WERI-Rb-1 (cell line): ENCODE data around the gene EFCAB12.

ENCODE experiments used
- DNase-seq: peaks from one replicate; pipeline ENCODE4 v3.0.0-alpha.2; 2020
- H3K27ac ChIP-seq: fragments of 250-450 bp; sonication (Bioruptor Pico); 2 replicates; pipeline ENCODE4 v1.5.1; 2020; ENCODE audit warnings: mild to moderate bottlenecking, moderate library complexity
- H3K27me3 ChIP-seq: fragments of 250-450 bp; sonication (Bioruptor Pico); 2 replicates; pipeline ENCODE4 v1.5.1; 2021; ENCODE audit warnings: mild to moderate bottlenecking, low read depth, moderate library complexity; ENCODE audit not compliant: insufficient read depth, severe bottlenecking
- H3K36me3 ChIP-seq: fragments of 250-450 bp; sonication (Bioruptor Pico); 2 replicates; pipeline ENCODE4 v1.5.1; 2020; ENCODE audit warnings: mild to moderate bottlenecking, moderate library complexity
- H3K4me3 ChIP-seq: 2 replicates; pipeline ENCODE4 v1.5.1; 2011; ENCODE audit warnings: low read depth, mild to moderate bottlenecking, control low read depth, low read length
- H3K9me3 ChIP-seq: fragments of 250-450 bp; sonication (Bioruptor Pico); 2 replicates; pipeline ENCODE4 v1.5.1; 2021; ENCODE audit warnings: mild to moderate bottlenecking, moderate library complexity; ENCODE audit not compliant: severe bottlenecking
- TF ChIP-seq, protein P1 (sequence below): IDR thresholded peaks from 2 replicates; pipeline ENCODE4 v1.5.1; 2011; ENCODE audit warnings: low read depth, mild to moderate bottlenecking, control low read depth, inconsistent platforms, low read length

EFCAB12 gene

DNA sequence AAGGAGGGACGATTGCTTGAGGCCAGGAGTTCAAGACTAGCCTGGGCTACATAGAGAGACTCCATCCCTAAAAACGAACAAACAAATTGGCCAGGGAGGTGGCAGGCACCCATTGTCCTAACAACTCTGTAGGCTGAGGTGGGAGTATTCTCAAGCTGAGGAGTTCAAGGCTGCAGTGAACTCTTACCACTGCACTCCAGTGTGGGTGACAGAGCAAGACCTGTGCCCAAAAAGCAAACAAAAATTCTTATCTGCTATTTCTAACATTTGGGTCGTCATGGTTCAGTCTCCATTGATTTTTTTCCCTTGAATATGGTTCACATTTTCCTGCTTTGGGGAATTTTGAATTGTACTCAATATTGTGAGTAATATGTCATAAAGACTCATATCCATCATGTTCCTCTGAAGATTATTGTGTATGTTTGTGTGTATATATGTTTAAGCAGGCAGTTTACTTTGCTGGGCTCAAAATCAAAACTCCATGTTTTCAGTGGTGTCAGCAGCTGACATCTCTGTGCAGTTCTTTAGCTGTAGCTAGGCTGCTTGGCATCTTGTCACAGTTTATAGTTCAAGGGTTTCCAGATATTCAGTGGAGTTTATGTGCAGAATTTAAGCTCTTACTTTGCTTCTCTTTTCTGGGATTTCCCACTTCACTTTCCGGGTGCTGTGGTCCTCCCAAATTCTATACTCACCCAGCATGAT is 44.8 kb upstream of the EFCAB12 start:
- Histone ChIP-seq H3K36me3 (peaks cover 19% of the 10 kb centered on the region), H3K9me3 (no peaks in the 10 kb centered on the region), H3K27me3 (no peaks in the 10 kb centered on the region), H3K4me3 (no peak overlapping the region), H3K27ac (no peak overlapping the region)
- TF ChIP-seq, protein P1, sequence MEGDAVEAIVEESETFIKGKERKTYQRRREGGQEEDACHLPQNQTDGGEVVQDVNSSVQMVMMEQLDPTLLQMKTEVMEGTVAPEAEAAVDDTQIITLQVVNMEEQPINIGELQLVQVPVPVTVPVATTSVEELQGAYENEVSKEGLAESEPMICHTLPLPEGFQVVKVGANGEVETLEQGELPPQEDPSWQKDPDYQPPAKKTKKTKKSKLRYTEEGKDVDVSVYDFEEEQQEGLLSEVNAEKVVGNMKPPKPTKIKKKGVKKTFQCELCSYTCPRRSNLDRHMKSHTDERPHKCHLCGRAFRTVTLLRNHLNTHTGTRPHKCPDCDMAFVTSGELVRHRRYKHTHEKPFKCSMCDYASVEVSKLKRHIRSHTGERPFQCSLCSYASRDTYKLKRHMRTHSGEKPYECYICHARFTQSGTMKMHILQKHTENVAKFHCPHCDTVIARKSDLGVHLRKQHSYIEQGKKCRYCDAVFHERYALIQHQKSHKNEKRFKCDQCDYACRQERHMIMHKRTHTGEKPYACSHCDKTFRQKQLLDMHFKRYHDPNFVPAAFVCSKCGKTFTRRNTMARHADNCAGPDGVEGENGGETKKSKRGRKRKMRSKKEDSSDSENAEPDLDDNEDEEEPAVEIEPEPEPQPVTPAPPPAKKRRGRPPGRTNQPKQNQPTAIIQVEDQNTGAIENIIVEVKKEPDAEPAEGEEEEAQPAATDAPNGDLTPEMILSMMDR, result no peak
- no peak for DNase-seq

DNA sequence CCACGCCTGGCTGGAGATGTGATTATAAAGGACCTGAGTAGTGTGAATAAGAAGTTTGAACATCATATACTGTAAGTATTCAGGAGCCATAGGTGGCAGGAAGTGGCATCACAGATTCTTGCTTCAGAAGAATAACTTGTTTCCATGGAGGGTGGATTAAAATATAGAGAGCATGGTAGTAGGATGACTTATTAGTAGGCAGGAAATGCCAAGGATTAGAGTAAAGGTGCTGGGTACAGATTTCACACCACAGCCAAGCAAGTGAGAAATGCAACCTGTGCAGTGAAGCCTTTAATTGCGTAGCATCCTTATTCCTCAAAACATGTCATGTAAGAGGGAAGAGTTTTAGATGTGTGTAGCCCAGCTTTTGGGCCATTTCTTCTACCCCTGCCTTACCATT is 42.4 kb upstream of the EFCAB12 start:
- H3K27me3 ChIP-seq, result no peaks in the 10 kb centered on the region
- no peak overlapping the region for H3K27ac ChIP-seq
- H3K4me3 ChIP-seq, result no peak overlapping the region
- H3K36me3 ChIP-seq, result peaks cover 8% of the 10 kb centered on the region; the same call in 1 of the 2 replicates
- no peaks in the 10 kb centered on the region for H3K9me3 ChIP-seq
- no peak for DNase-seq
- TF ChIP-seq, protein P1, result no peak

DNA sequence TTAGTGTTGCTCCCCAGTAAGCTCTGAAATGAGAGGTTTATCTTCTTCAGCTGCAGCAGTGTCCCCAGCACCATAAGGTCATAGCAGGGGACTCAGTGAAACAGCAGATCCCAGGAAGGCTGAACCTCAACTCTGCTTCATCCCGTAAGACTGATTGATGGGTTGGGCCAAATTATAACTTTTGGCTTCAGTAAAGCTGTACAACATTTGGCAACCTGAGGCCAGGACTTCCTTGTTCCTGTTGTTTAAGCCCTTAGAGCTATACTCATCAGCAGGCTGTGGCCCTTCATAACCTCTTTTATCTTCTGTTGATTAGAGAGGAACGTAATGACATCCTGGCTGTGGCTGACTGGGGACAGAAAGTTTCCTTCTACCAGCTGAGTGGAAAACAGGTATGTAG is 40.6 kb upstream of the EFCAB12 start:
- Histone ChIP-seq H3K27me3 (no peaks in the 10 kb centered on the region), H3K9me3 (no peaks in the 10 kb centered on the region), H3K4me3 (no peak overlapping the region; the same call in 1 of the 2 replicates), H3K27ac (peak overlapping the region; percentile 65), H3K36me3 (peaks cover 8% of the 10 kb centered on the region)
- DNase-seq, result peak; percentile 70
- TF ChIP-seq, protein P1, result no peak

DNA sequence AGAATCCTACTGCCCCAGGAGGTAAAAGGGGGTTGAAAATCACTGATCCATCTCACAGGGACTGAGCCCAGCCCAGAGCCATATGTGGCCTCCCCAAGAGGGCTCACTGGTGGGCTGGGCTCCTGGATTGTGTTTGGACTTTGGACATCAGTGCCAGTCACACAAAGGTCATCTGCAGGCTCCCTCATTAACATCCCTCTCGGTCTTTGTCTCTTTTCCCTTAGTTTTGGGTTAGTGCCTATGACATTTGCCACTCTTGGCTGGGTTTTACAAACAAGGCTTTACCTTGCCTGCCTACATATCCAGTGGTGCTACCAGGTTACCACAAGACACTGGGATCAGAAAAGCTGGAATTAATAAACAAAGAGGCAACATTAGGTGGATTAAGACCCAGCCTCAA is 39.5 kb upstream of the EFCAB12 start:
- no peaks in the 10 kb centered on the region for H3K9me3 ChIP-seq
- H3K27me3 ChIP-seq, result no peaks in the 10 kb centered on the region
- TF ChIP-seq, protein P1, result no peak
- H3K36me3 ChIP-seq, result peaks cover 8% of the 10 kb centered on the region
- no peak overlapping the region for H3K4me3 ChIP-seq
- no peak for DNase-seq
- H3K27ac ChIP-seq, result peak overlapping the region; percentile 65

DNA sequence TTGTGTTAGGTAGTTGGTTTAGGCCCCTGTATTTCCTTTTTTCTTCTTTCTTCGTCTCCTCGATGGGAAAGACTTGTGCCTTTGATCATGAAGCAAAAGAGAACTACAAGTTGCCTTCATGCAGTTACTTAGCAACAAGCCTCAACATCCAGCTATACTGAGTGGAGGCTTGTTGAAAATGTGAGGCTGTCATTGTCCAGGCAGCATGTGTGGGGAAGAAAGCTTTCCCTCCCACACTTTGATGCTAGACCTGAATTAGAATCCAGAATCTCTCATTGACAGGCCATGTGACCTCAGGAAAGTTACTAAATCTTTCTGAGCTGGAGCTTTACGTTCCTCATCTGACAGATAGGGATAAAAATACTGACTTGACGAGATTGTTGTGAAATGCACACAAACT is 35.3 kb upstream of the EFCAB12 start:
- Histone ChIP-seq H3K27me3 (no peaks in the 10 kb centered on the region), H3K4me3 (no peak overlapping the region), H3K36me3 (peaks cover 4% of the 10 kb centered on the region; the same call in 1 of the 2 replicates), H3K9me3 (no peaks in the 10 kb centered on the region), H3K27ac (no peak overlapping the region)
- DNase-seq, result no peak
- TF ChIP-seq, protein P1, result no peak

DNA sequence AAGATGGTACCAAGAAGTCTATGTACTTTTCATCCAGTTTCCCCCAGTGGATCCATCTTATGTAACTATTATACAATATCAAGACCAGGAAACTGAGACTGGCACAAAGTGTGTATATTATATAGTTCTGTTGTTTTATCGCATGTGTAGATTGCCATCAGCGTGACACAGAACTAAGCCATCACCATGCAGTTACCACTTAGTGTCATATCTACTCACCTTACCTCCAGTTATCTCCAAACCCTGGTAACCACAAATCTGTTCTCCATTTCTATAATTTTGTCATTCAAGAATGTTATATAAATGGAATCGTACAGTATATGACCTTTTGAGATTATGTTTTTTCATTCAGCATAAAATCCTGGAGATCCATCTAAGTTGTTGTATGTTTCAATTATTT is 34.7 kb upstream of the EFCAB12 start:
- Histone ChIP-seq H3K27ac (no peak overlapping the region), H3K36me3 (peaks cover 4% of the 10 kb centered on the region; the same call in 1 of the 2 replicates), H3K4me3 (no peak overlapping the region), H3K9me3 (no peaks in the 10 kb centered on the region), H3K27me3 (no peaks in the 10 kb centered on the region)
- no peak for DNase-seq
- TF ChIP-seq, protein P1, result no peak
